HEK293 (cell line): ENCODE measurements around the gene DCDC2.

Experiments
- CTCF ChIP-seq: fragments of 450-650 bp; formaldehyde crosslinking; IDR thresholded peaks from 2 replicates; pipeline ENCODE4 v1.5.1; 2016; ENCODE audit warnings: missing biosample characterization, missing genetic modification characterization
- ZNF202 ChIP-seq: fragments of 450-650 bp; formaldehyde crosslinking; IDR thresholded peaks from 2 replicates; pipeline ENCODE4 v1.5.1; 2016; ENCODE audit warnings: missing biosample characterization, missing genetic modification characterization, borderline replicate concordance
- ZNF239 ChIP-seq: fragments of 450-650 bp; formaldehyde crosslinking; IDR thresholded peaks from 2 replicates; pipeline ENCODE4 v1.5.1; 2016; ENCODE audit warnings: missing biosample characterization, missing genetic modification characterization
- ZNF670 ChIP-seq: fragments of 450-650 bp; formaldehyde crosslinking; IDR thresholded peaks from 2 replicates; pipeline ENCODE4 v1.5.1; 2016; ENCODE audit warnings: missing biosample characterization, missing genetic modification characterization, low read depth
- ZNF707 ChIP-seq: fragments of 450-650 bp; formaldehyde crosslinking; IDR thresholded peaks from 2 replicates; pipeline ENCODE4 v1.5.1; 2016; ENCODE audit warnings: missing biosample characterization, missing genetic modification characterization
- ZNF791 ChIP-seq: fragments of 450-650 bp; formaldehyde crosslinking; IDR thresholded peaks from 2 replicates; pipeline ENCODE4 v1.5.1; 2016; ENCODE audit warnings: missing biosample characterization, missing genetic modification characterization
- TF ChIP-seq, protein P1 (sequence below): fragments of 450-650 bp; formaldehyde crosslinking; IDR thresholded peaks from 2 replicates; pipeline ENCODE4 v1.5.1; 2016; ENCODE audit warnings: missing biosample characterization, missing genetic modification characterization, low read depth

GRCh38 chr6:24296944-24297343 lies 60.9 kb downstream of the DCDC2 start:
- TF ChIP-seq, protein P1, sequence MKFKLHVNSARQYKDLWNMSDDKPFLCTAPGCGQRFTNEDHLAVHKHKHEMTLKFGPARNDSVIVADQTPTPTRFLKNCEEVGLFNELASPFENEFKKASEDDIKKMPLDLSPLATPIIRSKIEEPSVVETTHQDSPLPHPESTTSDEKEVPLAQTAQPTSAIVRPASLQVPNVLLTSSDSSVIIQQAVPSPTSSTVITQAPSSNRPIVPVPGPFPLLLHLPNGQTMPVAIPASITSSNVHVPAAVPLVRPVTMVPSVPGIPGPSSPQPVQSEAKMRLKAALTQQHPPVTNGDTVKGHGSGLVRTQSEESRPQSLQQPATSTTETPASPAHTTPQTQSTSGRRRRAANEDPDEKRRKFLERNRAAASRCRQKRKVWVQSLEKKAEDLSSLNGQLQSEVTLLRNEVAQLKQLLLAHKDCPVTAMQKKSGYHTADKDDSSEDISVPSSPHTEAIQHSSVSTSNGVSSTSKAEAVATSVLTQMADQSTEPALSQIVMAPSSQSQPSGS (tag by site-specific recombination): no peak
- no peak for TF ChIP-seq ZNF202
- no peak for TF ChIP-seq CTCF (tag by site-specific recombination)
- no peak for TF ChIP-seq ZNF707
- no peak for TF ChIP-seq ZNF670
- no peak for TF ChIP-seq ZNF239 (tag by site-specific recombination)
- TF ChIP-seq ZNF791: no peak
